IMR-90 (cell line): Measurements from ENCODE around the gene MYH6. TPM values are rescaled to one million over a fixed set of nuclear protein-coding genes. Genes with fewer than 3 reads are reported as not detected.

Experiments
- ATAC-seq: fragments of 200-7000 bp; cut with Tn5 transposase; 2 replicates; pipeline ENCODE4 v1.9.1; 2020; ENCODE audit warnings: low read depth, mild to moderate bottlenecking, moderate library complexity
- BruUV-seq: library from RNA; stranded (reverse); fragments of 400-500 nt; replicated peaks from 2 replicates; lab custom pipeline; 2021; lab: Mats Ljungman, UMichigan
- CTCF ChIA-PET: fragments of 300-600 bp; formaldehyde crosslinking; extraction: SDS; loops from one replicate; lab custom pipeline; 2021; ENCODE audit warnings: antibody characterized with exemption; lab: Yijun Ruan, JAX
- POLR2A ChIA-PET: fragments of 300-600 bp; sonication (Branson Sonifier 250); formaldehyde crosslinking; loops from one replicate; lab custom pipeline; 2022; ENCODE audit warnings: antibody characterized with exemption; ENCODE audit not compliant: unreplicated experiment; lab: Charles Lee
- DNase-seq: peaks from one replicate; pipeline ENCODE4 v3.0.0; 2013
- H2AFZ ChIP-seq: replicated peaks from 2 replicates; pipeline ENCODE3; 2013; ENCODE audit warnings: low read length, mild to moderate bottlenecking; ENCODE audit not compliant: poor library complexity
- H2AK5ac ChIP-seq: 2 replicates; pipeline ENCODE4 v1.6.1; 2013; ENCODE audit warnings: low read depth, low read length, inconsistent platforms
- H2AK9ac ChIP-seq: replicated peaks from 2 replicates; pipeline ENCODE3; 2013; ENCODE audit warnings: mild to moderate bottlenecking, low read depth, low read length, moderate library complexity; ENCODE audit not compliant: poor library complexity
- H2BK120ac ChIP-seq: 2 replicates; pipeline ENCODE4 v1.6.1; 2013; ENCODE audit warnings: low read depth, low read length, inconsistent platforms
- H2BK15ac ChIP-seq: 3 replicates; pipeline ENCODE4 v1.6.1; 2013; ENCODE audit warnings: low read depth, low read length, inconsistent platforms
- H2BK20ac ChIP-seq: 2 replicates; pipeline ENCODE4 v1.6.1; 2013; ENCODE audit warnings: low read depth, mild to moderate bottlenecking, inconsistent platforms, low read length, moderate library complexity
- H2BK5ac ChIP-seq: 2 replicates; pipeline ENCODE4 v1.6.1; 2013; ENCODE audit warnings: mild to moderate bottlenecking, low read depth, low read length, inconsistent platforms; ENCODE audit not compliant: poor library complexity, severe bottlenecking
- H3K14ac ChIP-seq: replicated peaks from 2 replicates; pipeline ENCODE4 v1.6.1; 2013; ENCODE audit warnings: low read depth, low read length, inconsistent platforms
- H3K18ac ChIP-seq: 2 replicates; pipeline ENCODE4 v1.6.1; 2013; ENCODE audit warnings: low read depth, low read length, control low read depth
- H3K23ac ChIP-seq: 2 replicates; pipeline ENCODE4 v1.6.1; 2013; ENCODE audit warnings: low read depth, low read length, inconsistent platforms
- H3K27ac ChIP-seq: 2 replicates; pipeline ENCODE4 v1.5.1; 2013; ENCODE audit warnings: mild to moderate bottlenecking, control low read depth, low read length; ENCODE audit not compliant: insufficient read depth
- H3K27me3 ChIP-seq: 2 replicates; pipeline ENCODE4 v1.6.1; 2013; ENCODE audit warnings: low read length; ENCODE audit not compliant: control insufficient read depth, insufficient read depth
- H3K36me3 ChIP-seq: 2 replicates; pipeline ENCODE4 v1.6.1; 2013; ENCODE audit warnings: low read length, mixed read lengths; ENCODE audit not compliant: control insufficient read depth, insufficient read depth
- H3K4ac ChIP-seq: 2 replicates; pipeline ENCODE4 v1.6.1; 2013; ENCODE audit warnings: low read depth, low read length, inconsistent platforms
- H3K4me1 ChIP-seq: 2 replicates; pipeline ENCODE4 v1.6.1; 2013; ENCODE audit warnings: low read length, mixed read lengths; ENCODE audit not compliant: control insufficient read depth, insufficient read depth
- H3K4me2 ChIP-seq: 2 replicates; pipeline ENCODE4 v1.6.1; 2013; ENCODE audit warnings: low read depth, mild to moderate bottlenecking, control low read depth, low read length, moderate library complexity
- H3K4me3 ChIP-seq: 2 replicates; pipeline ENCODE4 v1.5.1; 2013; ENCODE audit warnings: low read depth, mild to moderate bottlenecking, control low read depth, low read length, moderate library complexity; ENCODE audit not compliant: insufficient read depth
- H3K56ac ChIP-seq: 2 replicates; pipeline ENCODE4 v1.6.1; 2013; ENCODE audit warnings: low read length, inconsistent platforms; ENCODE audit not compliant: insufficient read depth; ENCODE audit errors: extremely low read depth
- H3K79me1 ChIP-seq, 2 experiments: 2 replicates each; pipeline ENCODE4 v1.6.1; 2013; ENCODE audit warnings: low read length in 2 of 2, inconsistent platforms in 1 of 2, low read depth in 1 of 2
- H3K9ac ChIP-seq: 2 replicates; pipeline ENCODE4 v1.6.1; 2013; ENCODE audit warnings: low read depth, low read length, control low read depth
- H3K9me1 ChIP-seq: 2 replicates; pipeline ENCODE4 v1.6.1; 2013; ENCODE audit warnings: low read length, inconsistent platforms; ENCODE audit not compliant: insufficient read depth
- H3K9me3 ChIP-seq: 2 replicates; pipeline ENCODE4 v1.6.1; 2013; ENCODE audit warnings: low read length; ENCODE audit not compliant: control insufficient read depth, insufficient read depth
- H4K20me1 ChIP-seq: 2 replicates; pipeline ENCODE4 v1.6.1; 2013; ENCODE audit warnings: low read length, inconsistent platforms; ENCODE audit not compliant: insufficient read depth
- H4K5ac ChIP-seq: 2 replicates; pipeline ENCODE4 v1.6.1; 2013; ENCODE audit warnings: mild to moderate bottlenecking, low read depth, low read length, control low read depth
- H4K8ac ChIP-seq, 2 experiments: 2 replicates each; pipeline ENCODE4 v1.6.1; 2013; ENCODE audit warnings: low read depth in 2 of 2, low read length in 2 of 2, control low read depth in 1 of 2, inconsistent platforms in 1 of 2
- H4K91ac ChIP-seq: 2 replicates; pipeline ENCODE4 v1.6.1; 2013; ENCODE audit warnings: low read depth, low read length, inconsistent platforms; ENCODE audit not compliant: insufficient read depth
- BHLHE40 ChIP-seq: fragments of 150-350 bp; IDR thresholded peaks from 2 replicates; pipeline ENCODE4 v1.6.1; 2016; ENCODE audit warnings: mild to moderate bottlenecking, low read depth, low read length
- CEBPB ChIP-seq: IDR thresholded peaks from 2 replicates; pipeline ENCODE4 v1.6.1; 2012; ENCODE audit warnings: low read depth, low read length, improper control_type of control experiment
- CHD1 ChIP-seq: IDR thresholded peaks from 2 replicates; pipeline ENCODE4 v1.6.1; 2012; ENCODE audit warnings: low read depth, low read length, improper control_type of control experiment
- FOS ChIP-seq: fragments of 150-350 bp; IDR thresholded peaks from 2 replicates; pipeline ENCODE4 v1.6.1; 2016; ENCODE audit warnings: low read depth, low read length
- MAFK ChIP-seq: IDR thresholded peaks from 2 replicates; pipeline ENCODE4 v1.6.1; 2012; ENCODE audit warnings: low read depth, low read length, improper control_type of control experiment
- MAZ ChIP-seq: IDR thresholded peaks from 2 replicates; pipeline ENCODE4 v1.6.1; 2012; ENCODE audit warnings: low read depth, mild to moderate bottlenecking, low read length, improper control_type of control experiment, moderate library complexity, borderline replicate concordance
- MXI1 ChIP-seq: IDR thresholded peaks from 2 replicates; pipeline ENCODE4 v1.6.1; 2012; ENCODE audit warnings: low read depth, mild to moderate bottlenecking, low read length, moderate library complexity, borderline replicate concordance
- NFE2L2 ChIP-seq: fragments of 150-350 bp; IDR thresholded peaks from 2 replicates; pipeline ENCODE4 v1.6.1; 2016; ENCODE audit warnings: low read depth, mild to moderate bottlenecking, low read length
- POLR2A ChIP-seq: IDR thresholded peaks from 2 replicates; pipeline ENCODE4 v1.6.1; 2012; ENCODE audit warnings: mild to moderate bottlenecking, low read depth, low read length
- RAD21 ChIP-seq: IDR thresholded peaks from 2 replicates; pipeline ENCODE4 v1.6.1; 2012; ENCODE audit warnings: low read length, improper control_type of control experiment
- RCOR1 ChIP-seq: IDR thresholded peaks from 2 replicates; pipeline ENCODE4 v1.6.1; 2012; ENCODE audit warnings: mild to moderate bottlenecking, low read length, improper control_type of control experiment; ENCODE audit not compliant: insufficient replicate concordance
- RFX5 ChIP-seq: IDR thresholded peaks from 2 replicates; pipeline ENCODE4 v1.8.0; 2012; ENCODE audit warnings: low read depth, mild to moderate bottlenecking, low read length, moderate library complexity
- SMC3 ChIP-seq: fragments of 150-350 bp; IDR thresholded peaks from 2 replicates; pipeline ENCODE4 v1.6.1; 2016; ENCODE audit warnings: low read depth, mild to moderate bottlenecking, antibody characterized with exemption, low read length, moderate library complexity
- WGBS, 2 experiments: methylation state at CpG; one replicate each; pipeline versions ENCODE4 v1.1.5 to v1.1.7; 2013; ENCODE audit warnings: missing lambda C conversion rate in 2 of 2; ENCODE audit not compliant: insufficient read length in 1 of 2; ENCODE audit errors: extremely low coverage in 2 of 2; 5-methylcytosine and 5-hydroxymethylcytosine counted together
- dilution Hi-C: fragments of 300-500 bp; cut with HindIII; formaldehyde crosslinking; loops from one replicate; pipeline ENCODE4 v1.14.3; 2018; ENCODE audit warnings: low sequenced_read_pairs; ENCODE audit not compliant: unreplicated experiment
- in situ Hi-C: fragments of 300-500 bp; cut with MboI; formaldehyde crosslinking; loops from 3 replicates; pipeline ENCODE4 v1.14.3; 2019; ENCODE audit warnings: low sequenced_read_pairs, inconsistent platforms, mixed read lengths
- intact Hi-C: fragments of 100-400 bp; cut with micrococcal nuclease; formaldehyde crosslinking; loops from 2 replicates; pipeline ENCODE4 v1.10.0; 2022
- polyA plus RNA-seq, 3 experiments: library from polyadenylated mRNA; depleted of rRNA; stranded (reverse); fragments of >200 nt; gene quantifications; 2 replicates each; pipeline ENCODE4 v1.2.3, GENCODE V29; 2012; ENCODE audit warnings: low replicate concordance in 1 of 3
- total RNA-seq: library from RNA; depleted of rRNA; stranded (reverse); fragments of >200 nt; gene quantifications from 2 replicates; pipeline ENCODE4 v1.2.3, GENCODE V29; 2012
- TF ChIP-seq, protein P1 (sequence below): conservative IDR thresholded peaks from 2 replicates; pipeline ENCODE4 v1.5.1; 2012; ENCODE audit warnings: mild to moderate bottlenecking, low read depth, low read length, improper control_type of control experiment
- TF ChIP-seq, protein P2 (sequence below): fragments of 150-350 bp; IDR thresholded peaks from 2 replicates; pipeline ENCODE4 v1.6.1; 2017; ENCODE audit warnings: mild to moderate bottlenecking, antibody characterized with exemption, low read length, low read depth
- TF ChIP-seq, protein P3 (sequence below): fragments of 150-350 bp; IDR thresholded peaks from 2 replicates; pipeline ENCODE4 v1.6.1; 2016; ENCODE audit warnings: low read depth, mild to moderate bottlenecking, low read length, moderate library complexity, borderline replicate concordance

MYH6 gene
- total and polyA plus RNA-seq, 2 of the 4 experiments (the other 2 are of a cell fraction): not detected

DNA sequence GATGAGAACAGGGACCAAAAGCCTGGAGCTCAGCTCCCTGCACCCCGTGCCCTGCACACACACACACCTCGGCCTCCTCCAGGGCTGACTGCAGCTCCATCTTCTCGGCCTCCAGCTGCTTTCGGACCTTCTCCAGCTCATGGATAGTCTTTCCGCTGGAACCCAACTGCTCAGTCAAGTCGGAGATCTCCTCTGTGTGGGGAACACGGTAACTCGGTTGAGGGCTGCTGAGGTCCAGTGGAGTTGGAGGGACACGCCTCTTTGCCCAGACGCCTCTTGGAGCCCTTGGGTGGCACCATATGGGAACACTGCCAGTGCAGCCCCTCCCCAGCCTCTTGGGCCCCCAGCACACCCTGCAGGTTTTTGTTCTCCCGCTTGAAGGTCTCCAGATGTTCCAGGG lies 8.7 kb upstream of the MYH6 start:
- Histone ChIP-seq H2AFZ (no peak overlapping the region), H4K91ac (no peak overlapping the region), H3K4me1 (no peaks in the 10 kb centered on the region), H3K4me2 (no peak overlapping the region), H3K27ac (no peak overlapping the region), H3K79me1 (no peaks in the 10 kb centered on the region), H3K9ac (no peak overlapping the region), H2BK20ac (no peak overlapping the region), H3K9me3 (no peaks in the 10 kb centered on the region), H2AK5ac (no peak overlapping the region), H3K4me3 (no peak overlapping the region), H2BK5ac (no peak overlapping the region), H3K56ac (no peak overlapping the region), H2BK15ac (no peak overlapping the region), H3K9me1 (no peaks in the 10 kb centered on the region), H3K36me3 (no peaks in the 10 kb centered on the region), H2AK9ac (no peak overlapping the region), H4K20me1 (no peaks in the 10 kb centered on the region), H3K14ac (no peak overlapping the region), H2BK120ac (no peak overlapping the region), H4K5ac (no peak overlapping the region), H3K23ac (no peak overlapping the region), H3K4ac (no peak overlapping the region), H4K8ac (no peak overlapping the region), H3K18ac (no peak overlapping the region), H3K27me3 (peaks cover 18% of the 10 kb centered on the region)
- no peak for DNase-seq
- WGBS, 2 experiments: 60% methylated on average over 2 of the region's 11 CpGs; no CpG with 5 or more reads in 1 of the 2 experiments
- ChIA-PET CTCF (no interaction called here), POLR2A (no interaction called here)
- dilution Hi-C loops (no loop called here), in situ Hi-C loops (no loop called here), intact Hi-C loops (no loop called here)
- BruUV-seq: no TSS peak
- TF ChIP-seq MAFK: no peak
- TF ChIP-seq CEBPB: no peak
- no peak for TF ChIP-seq NFE2L2
- no peak for TF ChIP-seq CHD1
- TF ChIP-seq, protein P1, sequence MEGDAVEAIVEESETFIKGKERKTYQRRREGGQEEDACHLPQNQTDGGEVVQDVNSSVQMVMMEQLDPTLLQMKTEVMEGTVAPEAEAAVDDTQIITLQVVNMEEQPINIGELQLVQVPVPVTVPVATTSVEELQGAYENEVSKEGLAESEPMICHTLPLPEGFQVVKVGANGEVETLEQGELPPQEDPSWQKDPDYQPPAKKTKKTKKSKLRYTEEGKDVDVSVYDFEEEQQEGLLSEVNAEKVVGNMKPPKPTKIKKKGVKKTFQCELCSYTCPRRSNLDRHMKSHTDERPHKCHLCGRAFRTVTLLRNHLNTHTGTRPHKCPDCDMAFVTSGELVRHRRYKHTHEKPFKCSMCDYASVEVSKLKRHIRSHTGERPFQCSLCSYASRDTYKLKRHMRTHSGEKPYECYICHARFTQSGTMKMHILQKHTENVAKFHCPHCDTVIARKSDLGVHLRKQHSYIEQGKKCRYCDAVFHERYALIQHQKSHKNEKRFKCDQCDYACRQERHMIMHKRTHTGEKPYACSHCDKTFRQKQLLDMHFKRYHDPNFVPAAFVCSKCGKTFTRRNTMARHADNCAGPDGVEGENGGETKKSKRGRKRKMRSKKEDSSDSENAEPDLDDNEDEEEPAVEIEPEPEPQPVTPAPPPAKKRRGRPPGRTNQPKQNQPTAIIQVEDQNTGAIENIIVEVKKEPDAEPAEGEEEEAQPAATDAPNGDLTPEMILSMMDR: no peak
- TF ChIP-seq, protein P2, sequence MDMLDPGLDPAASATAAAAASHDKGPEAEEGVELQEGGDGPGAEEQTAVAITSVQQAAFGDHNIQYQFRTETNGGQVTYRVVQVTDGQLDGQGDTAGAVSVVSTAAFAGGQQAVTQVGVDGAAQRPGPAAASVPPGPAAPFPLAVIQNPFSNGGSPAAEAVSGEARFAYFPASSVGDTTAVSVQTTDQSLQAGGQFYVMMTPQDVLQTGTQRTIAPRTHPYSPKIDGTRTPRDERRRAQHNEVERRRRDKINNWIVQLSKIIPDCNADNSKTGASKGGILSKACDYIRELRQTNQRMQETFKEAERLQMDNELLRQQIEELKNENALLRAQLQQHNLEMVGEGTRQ: no peak
- no peak for TF ChIP-seq MXI1
- TF ChIP-seq RAD21: no peak
- TF ChIP-seq RFX5: no peak
- TF ChIP-seq, protein P3, sequence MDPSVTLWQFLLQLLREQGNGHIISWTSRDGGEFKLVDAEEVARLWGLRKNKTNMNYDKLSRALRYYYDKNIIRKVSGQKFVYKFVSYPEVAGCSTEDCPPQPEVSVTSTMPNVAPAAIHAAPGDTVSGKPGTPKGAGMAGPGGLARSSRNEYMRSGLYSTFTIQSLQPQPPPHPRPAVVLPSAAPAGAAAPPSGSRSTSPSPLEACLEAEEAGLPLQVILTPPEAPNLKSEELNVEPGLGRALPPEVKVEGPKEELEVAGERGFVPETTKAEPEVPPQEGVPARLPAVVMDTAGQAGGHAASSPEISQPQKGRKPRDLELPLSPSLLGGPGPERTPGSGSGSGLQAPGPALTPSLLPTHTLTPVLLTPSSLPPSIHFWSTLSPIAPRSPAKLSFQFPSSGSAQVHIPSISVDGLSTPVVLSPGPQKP: no peak
- TF ChIP-seq MAZ: no peak
- TF ChIP-seq RCOR1: no peak
- no peak for TF ChIP-seq SMC3
- TF ChIP-seq POLR2A: no peak
- TF ChIP-seq FOS: no peak
- TF ChIP-seq BHLHE40: no peak
- no peak for ATAC-seq
